Measurements from ENCODE around the gene SPPL2B. TPM values are rescaled to one million over a fixed set of nuclear protein-coding genes. Genes with fewer than 3 reads are reported as not detected.

Gene SPPL2B
- polyA plus RNA-seq, 1 of the 3 experiments (the other 2 are of a cell fraction) = 58.1 TPM

GRCh38 chr19:2365201-2365970, 36.9 kb downstream of the SPPL2B start:
- no peaks in the 10 kb centered on the region for H3K36me3 ChIP-seq (replicated peaks in 1 of 2; ENCODE audit: control insufficient read depth in 1 of 2, insufficient read depth in 2 of 2, low read length in 1 of 2)
- no peak overlapping the region for H3K27ac ChIP-seq (ENCODE audit: low read depth in 2 of 2, low read length in 1 of 2)
- H3K79me2 ChIP-seq (ENCODE audit: insufficient read depth) = no peaks in the 10 kb centered on the region
- peaks cover 5% of the 10 kb centered on the region; the same call in 1 of the 2 replicates for H3K27me3 ChIP-seq (ENCODE audit: insufficient read depth)
- no peaks in the 10 kb centered on the region for H3K4me1 ChIP-seq (ENCODE audit: control insufficient read depth in 1 of 2, insufficient read depth in 2 of 2, low read depth in 1 of 2, low read length in 1 of 2)
- H2AFZ ChIP-seq (ENCODE audit: low read depth) = no peak overlapping the region
- no peak for TF ChIP-seq GABPA (IDR thresholded peaks at IDR 0.05; ENCODE audit: low read depth)
- no peak for TF ChIP-seq TAF1 (IDR thresholded peaks at IDR 0.05; ENCODE audit: borderline replicate concordance, low read depth, low read length)
- TF ChIP-seq YY1 (IDR thresholded peaks at IDR 0.05; ENCODE audit: low read depth) = no peak
- TF ChIP-seq NRF1 (IDR thresholded peaks at IDR 0.05; ENCODE audit: low read depth, low read length) = no peak
- no peak for TF ChIP-seq IRF3 (IDR thresholded peaks at IDR 0.05; ENCODE audit: low read depth, low read length)
- no peak for TF ChIP-seq RAD21 (IDR thresholded peaks at IDR 0.05; ENCODE audit: low read length)
- TF ChIP-seq RCOR1 (IDR thresholded peaks at IDR 0.05; ENCODE audit: low read length) = no peak
- TF ChIP-seq, protein P1, sequence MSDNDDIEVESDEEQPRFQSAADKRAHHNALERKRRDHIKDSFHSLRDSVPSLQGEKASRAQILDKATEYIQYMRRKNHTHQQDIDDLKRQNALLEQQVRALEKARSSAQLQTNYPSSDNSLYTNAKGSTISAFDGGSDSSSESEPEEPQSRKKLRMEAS (IDR thresholded peaks at IDR 0.05; ENCODE audit: low read depth) = no peak
- TF ChIP-seq NFIC (IDR thresholded peaks at IDR 0.05; ENCODE audit: borderline replicate concordance) = no peak
- TF ChIP-seq GATA2 (CRISPR knock-in tag; IDR thresholded peaks at IDR 0.05) = no peak
- TF ChIP-seq POLR2AphosphoS5 (IDR thresholded peaks at IDR 0.05; ENCODE audit: low read depth, low read length) = no peak
- no peak for TF ChIP-seq EZH2phosphoT487 (IDR thresholded peaks at IDR 0.05; ENCODE audit: borderline replicate concordance, low read depth)
- TF ChIP-seq TEAD4 (IDR thresholded peaks at IDR 0.05; ENCODE audit: borderline replicate concordance, insufficient read depth) = no peak
- TF ChIP-seq PBX3 (IDR thresholded peaks at IDR 0.05) = no peak
- TF ChIP-seq FOXM1 (IDR thresholded peaks at IDR 0.05; ENCODE audit: low read depth) = no peak
- no peak for TF ChIP-seq JUND (IDR thresholded peaks at IDR 0.05)
- no peak for TF ChIP-seq SMC3 (IDR thresholded peaks at IDR 0.05; ENCODE audit: low read depth, low read length)
- no peak for TF ChIP-seq EP300 (IDR thresholded peaks at IDR 0.05; ENCODE audit: borderline replicate concordance in 1 of 2, low read depth in 1 of 2, low read length in 1 of 2)
- TF ChIP-seq USF2 (IDR thresholded peaks at IDR 0.05; ENCODE audit: borderline replicate concordance, low read depth, low read length) = no peak
- TF ChIP-seq, protein P2, sequence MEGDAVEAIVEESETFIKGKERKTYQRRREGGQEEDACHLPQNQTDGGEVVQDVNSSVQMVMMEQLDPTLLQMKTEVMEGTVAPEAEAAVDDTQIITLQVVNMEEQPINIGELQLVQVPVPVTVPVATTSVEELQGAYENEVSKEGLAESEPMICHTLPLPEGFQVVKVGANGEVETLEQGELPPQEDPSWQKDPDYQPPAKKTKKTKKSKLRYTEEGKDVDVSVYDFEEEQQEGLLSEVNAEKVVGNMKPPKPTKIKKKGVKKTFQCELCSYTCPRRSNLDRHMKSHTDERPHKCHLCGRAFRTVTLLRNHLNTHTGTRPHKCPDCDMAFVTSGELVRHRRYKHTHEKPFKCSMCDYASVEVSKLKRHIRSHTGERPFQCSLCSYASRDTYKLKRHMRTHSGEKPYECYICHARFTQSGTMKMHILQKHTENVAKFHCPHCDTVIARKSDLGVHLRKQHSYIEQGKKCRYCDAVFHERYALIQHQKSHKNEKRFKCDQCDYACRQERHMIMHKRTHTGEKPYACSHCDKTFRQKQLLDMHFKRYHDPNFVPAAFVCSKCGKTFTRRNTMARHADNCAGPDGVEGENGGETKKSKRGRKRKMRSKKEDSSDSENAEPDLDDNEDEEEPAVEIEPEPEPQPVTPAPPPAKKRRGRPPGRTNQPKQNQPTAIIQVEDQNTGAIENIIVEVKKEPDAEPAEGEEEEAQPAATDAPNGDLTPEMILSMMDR (IDR thresholded peaks at IDR 0.05) = no peak
- no peak overlapping the region for H3K4me2 ChIP-seq
- no peaks in the 10 kb centered on the region for H3K9me3 ChIP-seq
- no peaks in the 10 kb centered on the region for H3K9me2 ChIP-seq
- no peak overlapping the region for H3K9ac ChIP-seq
- no peaks in the 10 kb centered on the region for H4K20me1 ChIP-seq (ENCODE audit: insufficient read depth)
- H3F3A ChIP-seq (replicated peaks; ENCODE audit: insufficient read depth) = no peaks in the 10 kb centered on the region
- no peak for DNase-seq
- CTCF ChIA-PET = no interaction called here
- H3K4me3 ChIP-seq (ENCODE audit: low read depth in 2 of 2, low read length in 1 of 2) = no peak overlapping the region
- POLR2A ChIA-PET = interaction anchor here (0.6 kb wide), 1 partner anchor 102 kb away, joined by 4 read pairs; no protein-coding TSS in a partner anchor
- 70% methylated on average over 10 of the region's 10 CpGs for WGBS (ENCODE audit: low lambda C conversion rate)
